Naive thymus-derived CD8-positive, alpha-beta T cell (primary cell): ENCODE data around the gene BDKRB2. TPM values are rescaled to one million over a fixed set of nuclear protein-coding genes. Genes with fewer than 3 reads are reported as not detected.
A peak's percentile ranks its signal among the peaks of the same experiment; 100 is the strongest.

Experiments
- ATAC-seq, 2 donors: fragments of 150-1000 bp; cut with Tn5 transposase in 1 of 2; sonication (Bioruptor Pico), chemical (Tn5 transposase) in 1 of 2; 1 replicate in 1 of 2; 2 replicates in 1 of 2; pipeline ENCODE4 v1.10.0; 2021; ENCODE audit warnings: mild to moderate bottlenecking in 2 of 2, moderate library complexity in 2 of 2
- POLR2A ChIA-PET: fragments of 350-600 bp; sonication (Branson Sonifier 250); formaldehyde crosslinking; loops from one replicate; lab custom pipeline; 2021; ENCODE audit warnings: antibody characterized with exemption; lab: Charles Lee
- DNase-seq, 10 donors: peaks; one replicate each; pipeline versions ENCODE4 v3.0.0 to v3.0.0-alpha.2; 2020 to 2022
- H3K27ac Mint-ChIP-seq, 10 donors: one replicate each; pipeline ENCODE4 v1.8.0; 2020 to 2022; ENCODE audit warnings: mild to moderate bottlenecking in 10 of 10, mixed read lengths in 10 of 10, moderate library complexity in 4 of 10, inconsistent platforms in 1 of 10
- H3K27me3 Mint-ChIP-seq, 5 donors: one replicate each; pipeline ENCODE4 v1.8.0; 2021 to 2022; ENCODE audit warnings: mixed read lengths in 5 of 5
- H3K36me3 Mint-ChIP-seq, 3 donors: one replicate each; pipeline ENCODE4 v1.8.0; 2020 to 2022; ENCODE audit warnings: mixed read lengths in 3 of 3, mild to moderate bottlenecking in 2 of 3, inconsistent platforms in 1 of 3
- H3K4me1 Mint-ChIP-seq, 4 donors: one replicate each; pipeline ENCODE4 v1.8.0; 2021 to 2022; ENCODE audit warnings: mixed read lengths in 4 of 4
- H3K4me3 Mint-ChIP-seq, 10 donors: one replicate each; pipeline ENCODE4 v1.8.0; 2020 to 2022; ENCODE audit warnings: mild to moderate bottlenecking in 10 of 10, mixed read lengths in 10 of 10, moderate library complexity in 6 of 10, inconsistent platforms in 1 of 10
- H3K9me3 Mint-ChIP-seq, 9 donors: one replicate each; pipeline ENCODE4 v1.8.0; 2020 to 2022; ENCODE audit warnings: mixed read lengths in 9 of 9, mild to moderate bottlenecking in 3 of 9, inconsistent platforms in 1 of 9, moderate library complexity in 1 of 9
- polyA plus RNA-seq, 3 donors: library from polyadenylated mRNA; unstranded; fragments of 300-500 nt; fragmentation: Illumina TruSeq; gene quantifications; one replicate each; pipeline ENCODE4 v1.2.3, GENCODE V29; 2021
- total RNA-seq, 8 experiments: library from RNA in 2 of 8; stranded (reverse) in 2 of 8; gene quantifications; one replicate each; pipeline ENCODE4 v1.2.3 and lab custom pipeline; 2021 to 2026

BDKRB2 gene
- total and polyA plus RNA-seq, 5 experiments from 2014 or later = not detected

- Mint-ChIP-seq H3K36me3 (no peaks in the 10 kb centered on the region), H3K27ac (peak overlapping the region in 1 of 10 donors; percentile 32), H3K9me3 (no peaks in the 10 kb centered on the region), H3K27me3 (peaks cover 5 to 26% (median 13%) of the 10 kb centered on the region in 5 donors), H3K4me3 (no peak overlapping the region), H3K4me1 (peaks cover 0 to 8% (median 3%) of the 10 kb centered on the region in 4 donors)
- POLR2A ChIA-PET = no interaction called here
- DNase-seq (no peak), ATAC-seq (no peak)
Observed at GRCh38 chr14:96181186-96182056, 23.2 kb upstream of the BDKRB2 start.

- H3K27ac Mint-ChIP-seq = no peak overlapping the region
Observed at GRCh38 chr14:96182546-96182945, 22.1 kb upstream of the BDKRB2 start.

GRCh38 chr14:96184737-96185136 is 19.9 kb upstream of the BDKRB2 start:
- Mint-ChIP-seq H3K9me3 (no peaks in the 10 kb centered on the region), H3K36me3 (no peaks in the 10 kb centered on the region), H3K27me3 (peaks cover 7 to 57% (median 14%) of the 10 kb centered on the region in 5 donors), H3K4me3 (no peak overlapping the region), H3K4me1 (peaks cover 0 to 11% (median 3%) of the 10 kb centered on the region in 4 donors), H3K27ac (peak overlapping the region in 1 of 10 donors; percentile 53)
- POLR2A ChIA-PET = no interaction called here
- DNase-seq (no peak), ATAC-seq (no peak)

More at GRCh38 chr14:96182546-96182945, 22.1 kb upstream of the BDKRB2 start:
- DNase-seq = no peak
- H3K4me1 Mint-ChIP-seq = peaks cover 0 to 7% (median 3%) of the 10 kb centered on the region in 4 donors
- H3K36me3 Mint-ChIP-seq = no peaks in the 10 kb centered on the region
- peaks cover 5 to 37% (median 14%) of the 10 kb centered on the region in 5 donors for H3K27me3 Mint-ChIP-seq
- POLR2A ChIA-PET = no interaction called here
- H3K4me3 Mint-ChIP-seq = no peak overlapping the region
- ATAC-seq = no peak
- H3K9me3 Mint-ChIP-seq = no peaks in the 10 kb centered on the region

- ATAC-seq (no peak), DNase-seq (peak in 1 of 10 donors; percentile 46)
- Mint-ChIP-seq H3K9me3 (no peaks in the 10 kb centered on the region), H3K4me3 (no peak overlapping the region), H3K27me3 (peaks cover 3 to 68% (median 12%) of the 10 kb centered on the region in 5 donors), H3K36me3 (no peaks in the 10 kb centered on the region), H3K27ac (peak overlapping the region in 1 of 10 donors; percentile 65), H3K4me1 (peaks cover 0 to 11% (median 3%) of the 10 kb centered on the region in 4 donors)
- POLR2A ChIA-PET = no interaction called here
Observed at GRCh38 chr14:96187216-96188031, 17.2 kb upstream of the BDKRB2 start.

GRCh38 chr14:96189281-96189711 is 15.3 kb upstream of the BDKRB2 start:
- H3K9me3 Mint-ChIP-seq = peaks cover 0 to 2% (median 0%) of the 10 kb centered on the region in 9 donors
- no peak overlapping the region for H3K4me3 Mint-ChIP-seq
- no peak for ATAC-seq
- no peaks in the 10 kb centered on the region for H3K36me3 Mint-ChIP-seq
- H3K27me3 Mint-ChIP-seq = peaks cover 3 to 74% (median 21%) of the 10 kb centered on the region in 5 donors
- DNase-seq = peak in 1 of 10 donors; percentile 24
- no peak overlapping the region for H3K27ac Mint-ChIP-seq
- POLR2A ChIA-PET = no interaction called here
- peaks cover 0 to 11% (median 3%) of the 10 kb centered on the region in 4 donors for H3K4me1 Mint-ChIP-seq

GRCh38 chr14:96191353-96191752 is 13.3 kb upstream of the BDKRB2 start:
- H3K27ac Mint-ChIP-seq = no peak overlapping the region
- H3K9me3 Mint-ChIP-seq = peaks cover 0 to 6% (median 0%) of the 10 kb centered on the region in 9 donors
- POLR2A ChIA-PET = no interaction called here
- ATAC-seq (no peak), DNase-seq (no peak)
- peaks cover 1 to 73% (median 19%) of the 10 kb centered on the region in 5 donors for H3K27me3 Mint-ChIP-seq
- peaks cover 0 to 11% (median 5%) of the 10 kb centered on the region in 4 donors for H3K4me1 Mint-ChIP-seq
- no peak overlapping the region for H3K4me3 Mint-ChIP-seq
- no peaks in the 10 kb centered on the region for H3K36me3 Mint-ChIP-seq

- Mint-ChIP-seq H3K4me1 (peaks cover 0 to 12% (median 7%) of the 10 kb centered on the region in 4 donors), H3K27ac (no peak overlapping the region)
Observed at GRCh38 chr14:96191841-96192462, 12.7 kb upstream of the BDKRB2 start.

GRCh38 chr14:96192975-96193805 is 11.4 kb upstream of the BDKRB2 start:
- POLR2A ChIA-PET = no interaction called here
- Mint-ChIP-seq H3K27me3 (peaks cover 1 to 63% (median 14%) of the 10 kb centered on the region in 5 donors), H3K9me3 (peaks cover 0 to 7% (median 0%) of the 10 kb centered on the region in 9 donors), H3K4me3 (no peak overlapping the region), H3K27ac (peak overlapping the region in 1 of 10 donors; percentile 15), H3K36me3 (no peaks in the 10 kb centered on the region), H3K4me1 (peaks cover 0 to 13% (median 8%) of the 10 kb centered on the region in 4 donors)
- no peak for DNase-seq
- no peak for ATAC-seq

More at GRCh38 chr14:96191841-96192462, 12.7 kb upstream of the BDKRB2 start:
- H3K9me3 Mint-ChIP-seq = peaks cover 0 to 7% (median 0%) of the 10 kb centered on the region in 9 donors
- POLR2A ChIA-PET = no interaction called here
- DNase-seq (no peak), ATAC-seq (no peak)
- H3K4me3 Mint-ChIP-seq = no peak overlapping the region
- H3K27me3 Mint-ChIP-seq = peaks cover 1 to 67% (median 14%) of the 10 kb centered on the region in 5 donors
- H3K36me3 Mint-ChIP-seq = no peaks in the 10 kb centered on the region

GRCh38 chr14:96194262-96194656 is 10.4 kb upstream of the BDKRB2 start:
- Mint-ChIP-seq H3K27me3 (peaks cover 0 to 53% (median 14%) of the 10 kb centered on the region in 5 donors), H3K4me3 (no peak overlapping the region), H3K4me1 (peaks cover 6 to 14% (median 11%) of the 10 kb centered on the region in 4 donors), H3K9me3 (peaks cover 0 to 7% (median 0%) of the 10 kb centered on the region in 9 donors), H3K36me3 (no peaks in the 10 kb centered on the region), H3K27ac (peak overlapping the region in 1 of 10 donors; percentile 46)
- no peak for DNase-seq
- POLR2A ChIA-PET = no interaction called here
- ATAC-seq = no peak

- ATAC-seq (no peak), DNase-seq (no peak)
- Mint-ChIP-seq H3K4me1 (peaks cover 6 to 14% (median 8%) of the 10 kb centered on the region in 4 donors), H3K27ac (peak overlapping the region in 1 of 10 donors; percentile 46), H3K36me3 (no peaks in the 10 kb centered on the region), H3K9me3 (peaks cover 0 to 7% (median 0%) of the 10 kb centered on the region in 9 donors), H3K4me3 (no peak overlapping the region), H3K27me3 (peaks cover 0 to 47% (median 15%) of the 10 kb centered on the region in 5 donors)
- POLR2A ChIA-PET = no interaction called here
Observed at GRCh38 chr14:96194657-96195431, 9.8 kb upstream of the BDKRB2 start.
